ENCODE data around the gene SLC22A14.

DNA sequence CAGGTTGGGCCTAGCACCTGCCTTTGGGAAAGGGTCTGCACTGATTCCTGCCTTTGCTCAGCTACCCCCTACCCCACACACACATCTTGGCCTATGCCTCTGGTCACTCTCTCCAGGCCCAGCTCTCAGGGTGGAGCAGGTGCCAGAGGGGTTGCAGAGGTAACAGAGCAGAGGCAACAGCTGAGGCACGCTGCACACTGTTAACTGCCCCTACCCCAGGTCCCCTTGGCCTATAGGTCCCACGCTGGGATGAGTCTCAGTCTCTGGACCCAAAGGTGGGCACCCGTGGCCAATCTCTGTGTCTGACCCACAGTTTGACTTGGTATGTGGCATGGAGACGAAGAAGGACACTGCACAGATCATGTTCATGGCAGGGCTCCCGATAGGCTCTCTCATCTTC lies 24.8 kb downstream of the SLC22A14 start:
- TF ChIP-seq POLR2A (IDR thresholded peaks at IDR 0.05), result no peak
- TF ChIP-seq, protein P1, sequence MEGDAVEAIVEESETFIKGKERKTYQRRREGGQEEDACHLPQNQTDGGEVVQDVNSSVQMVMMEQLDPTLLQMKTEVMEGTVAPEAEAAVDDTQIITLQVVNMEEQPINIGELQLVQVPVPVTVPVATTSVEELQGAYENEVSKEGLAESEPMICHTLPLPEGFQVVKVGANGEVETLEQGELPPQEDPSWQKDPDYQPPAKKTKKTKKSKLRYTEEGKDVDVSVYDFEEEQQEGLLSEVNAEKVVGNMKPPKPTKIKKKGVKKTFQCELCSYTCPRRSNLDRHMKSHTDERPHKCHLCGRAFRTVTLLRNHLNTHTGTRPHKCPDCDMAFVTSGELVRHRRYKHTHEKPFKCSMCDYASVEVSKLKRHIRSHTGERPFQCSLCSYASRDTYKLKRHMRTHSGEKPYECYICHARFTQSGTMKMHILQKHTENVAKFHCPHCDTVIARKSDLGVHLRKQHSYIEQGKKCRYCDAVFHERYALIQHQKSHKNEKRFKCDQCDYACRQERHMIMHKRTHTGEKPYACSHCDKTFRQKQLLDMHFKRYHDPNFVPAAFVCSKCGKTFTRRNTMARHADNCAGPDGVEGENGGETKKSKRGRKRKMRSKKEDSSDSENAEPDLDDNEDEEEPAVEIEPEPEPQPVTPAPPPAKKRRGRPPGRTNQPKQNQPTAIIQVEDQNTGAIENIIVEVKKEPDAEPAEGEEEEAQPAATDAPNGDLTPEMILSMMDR (IDR thresholded peaks at IDR 0.05), result no peak
